ENCODE data around the gene CDK14.

CDK14 gene

DNA sequence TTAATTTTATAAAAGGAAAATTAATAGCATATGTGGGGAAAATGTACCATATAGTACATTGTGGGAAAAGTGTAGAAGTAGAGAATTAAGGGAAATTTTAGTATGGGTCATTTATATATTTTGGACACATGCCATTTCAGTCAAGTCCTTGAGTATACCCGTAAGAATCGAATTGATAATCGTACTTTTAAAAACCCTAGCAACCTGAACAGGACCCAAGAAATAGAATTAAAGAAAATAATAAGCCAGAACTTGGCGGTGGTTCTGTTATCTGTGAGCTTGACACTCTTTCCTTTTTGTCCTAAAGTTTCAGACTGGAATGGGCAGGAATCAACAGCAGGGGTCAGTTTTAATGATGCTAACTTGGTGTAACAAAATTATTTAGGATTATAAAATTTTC is 221.0 kb downstream of the CDK14 start:
- DNase-seq, result no peak

DNA sequence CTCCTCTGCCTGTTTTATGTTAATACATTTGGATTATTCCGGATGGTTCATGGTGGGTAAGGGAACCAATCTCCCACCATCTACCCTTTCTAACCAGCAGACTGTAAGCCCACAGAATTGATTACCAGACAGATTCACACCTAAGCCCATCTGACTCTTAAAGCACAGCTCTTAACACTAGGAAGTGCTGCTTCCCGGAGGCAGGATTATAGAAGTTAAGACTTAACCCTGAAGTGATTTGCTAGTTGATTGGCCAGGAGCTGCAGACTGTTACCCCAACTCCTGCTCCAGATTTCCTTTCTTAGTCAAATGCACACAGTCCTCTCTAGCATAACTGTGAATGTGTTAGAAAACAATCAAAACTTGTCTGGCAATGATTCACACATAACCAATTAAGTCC is 221.7 kb downstream of the CDK14 start:
- DNase-seq, result no peak

DNA sequence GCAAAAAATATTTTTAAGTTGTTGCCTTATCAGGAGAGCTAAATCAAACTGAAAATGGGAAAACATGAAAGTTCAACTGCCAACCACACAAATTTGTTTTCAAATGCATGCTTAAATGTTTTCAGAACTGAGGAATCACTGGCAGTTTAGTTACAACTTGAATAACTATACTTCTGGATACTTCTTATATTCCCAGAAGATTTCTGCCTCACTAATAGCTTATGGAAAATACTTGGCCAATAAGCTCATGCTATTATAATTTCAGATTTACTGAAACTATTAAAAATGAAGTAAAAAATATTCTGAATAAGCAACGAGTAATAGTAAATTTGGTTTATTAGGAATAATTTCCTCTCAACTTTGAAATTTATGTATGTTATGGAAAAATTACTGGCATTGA is 222.2 kb downstream of the CDK14 start:
- no peak for DNase-seq

DNA sequence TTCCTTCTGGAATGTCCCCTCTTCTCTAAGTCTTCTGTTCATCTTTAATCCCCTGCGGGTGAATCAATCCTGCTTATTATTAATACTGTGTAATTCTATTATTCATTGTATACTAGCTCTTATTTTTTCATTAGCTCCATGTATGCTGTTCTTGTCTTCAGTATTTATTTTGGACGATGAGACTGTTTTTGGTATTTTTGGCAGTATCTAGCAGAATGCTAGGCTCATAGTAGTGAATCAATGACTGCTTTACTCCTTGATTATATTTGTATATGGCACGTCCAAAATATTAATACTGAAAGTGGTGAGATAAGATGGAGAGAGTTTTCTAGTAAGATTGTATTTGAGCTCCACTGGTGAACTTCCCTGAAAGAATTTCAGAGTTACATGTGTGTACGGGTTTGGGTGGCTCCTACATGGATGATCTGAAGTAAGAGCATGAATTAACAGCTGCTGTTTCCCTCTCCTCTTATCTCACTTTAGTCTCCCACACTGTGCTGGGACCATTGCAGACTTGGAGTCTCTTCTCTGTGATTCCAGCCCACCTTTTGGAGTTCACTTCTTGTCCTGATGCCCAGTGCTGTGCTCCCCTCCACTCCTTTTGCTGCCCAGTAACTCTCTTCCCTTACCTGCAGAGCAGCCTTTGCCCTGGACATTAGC is 226.0 kb downstream of the CDK14 start:
- no peak for DNase-seq

DNA sequence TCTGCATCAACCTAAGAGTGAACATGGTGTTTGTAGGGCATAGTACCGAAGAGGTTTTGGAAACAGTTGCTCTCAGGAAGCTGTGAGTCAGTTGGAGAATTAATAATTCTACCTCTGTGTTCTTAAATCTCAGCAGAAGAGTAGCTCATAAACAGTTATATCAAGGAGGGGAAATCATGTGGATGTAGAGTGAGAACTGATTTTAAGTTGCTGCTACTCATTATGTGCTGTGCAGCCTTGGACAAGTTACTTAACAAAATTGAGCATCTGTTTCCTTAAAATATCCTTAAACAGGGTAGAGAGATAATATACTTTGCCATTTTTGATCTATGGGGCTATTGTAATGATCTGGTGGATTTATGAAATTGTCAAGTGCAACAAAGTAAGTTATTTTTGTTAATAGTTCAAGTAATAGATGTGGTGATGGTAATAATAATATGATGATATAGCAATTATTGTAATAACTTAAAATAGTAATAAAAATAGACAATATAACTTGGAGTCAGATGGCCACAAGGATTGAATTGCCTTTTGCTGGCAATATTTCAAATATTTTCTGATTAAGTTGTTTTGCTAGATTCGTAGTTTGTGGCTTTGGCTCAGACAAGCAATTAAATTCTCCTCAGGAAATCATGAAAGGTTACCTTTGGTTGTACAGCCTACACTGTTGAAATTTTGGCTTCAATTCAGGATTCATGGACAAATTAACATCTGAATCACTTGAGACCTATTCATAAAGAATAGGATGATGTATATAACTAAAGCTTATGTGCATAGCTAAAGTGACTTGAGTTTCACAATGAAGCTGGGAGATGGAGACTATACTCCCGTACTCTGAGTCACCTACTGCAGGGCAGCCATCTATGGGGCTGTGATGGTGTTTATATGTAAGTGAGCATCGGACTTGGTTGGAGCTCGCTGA is 228.5 kb downstream of the CDK14 start:
- DNase-seq, result no peak

DNA sequence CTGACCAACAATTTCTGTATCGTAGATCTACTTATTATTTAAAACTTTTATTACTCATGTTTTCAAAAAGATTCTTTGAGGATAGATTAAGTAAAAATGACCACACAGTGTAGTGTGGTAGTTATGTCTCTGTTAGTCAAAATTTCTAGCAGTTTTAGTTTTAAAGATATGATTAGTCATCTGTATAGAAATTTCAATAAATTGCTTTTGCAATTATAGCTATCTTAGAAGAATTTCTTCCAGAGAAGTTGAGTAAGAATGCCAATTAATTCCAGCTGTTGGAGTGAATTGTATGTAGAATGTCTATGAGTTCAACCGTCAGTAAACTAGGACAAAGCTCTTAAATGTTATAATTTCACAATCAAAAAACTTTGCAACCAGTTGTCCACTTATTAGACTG is 229.7 kb downstream of the CDK14 start:
- DNase-seq, result no peak

DNA sequence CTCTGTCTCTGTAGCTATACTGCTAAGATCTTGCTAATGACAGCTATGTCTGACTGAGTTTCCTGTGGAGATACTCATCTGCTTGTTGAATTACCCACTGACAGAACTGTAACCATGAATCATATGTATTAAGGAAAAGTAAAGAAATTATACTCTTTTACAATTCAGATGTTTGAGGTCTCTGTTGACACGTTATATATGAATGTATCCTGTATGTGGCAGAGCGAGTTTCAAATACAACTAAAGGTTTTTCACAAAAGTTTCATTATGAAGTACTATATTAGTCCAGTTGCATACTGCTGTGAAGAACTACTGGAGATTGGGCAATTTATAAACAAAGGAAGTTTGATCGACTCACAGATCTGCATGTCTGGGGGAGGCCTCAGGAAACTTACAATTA is 232.5 kb downstream of the CDK14 start:
- no peak for DNase-seq

DNA sequence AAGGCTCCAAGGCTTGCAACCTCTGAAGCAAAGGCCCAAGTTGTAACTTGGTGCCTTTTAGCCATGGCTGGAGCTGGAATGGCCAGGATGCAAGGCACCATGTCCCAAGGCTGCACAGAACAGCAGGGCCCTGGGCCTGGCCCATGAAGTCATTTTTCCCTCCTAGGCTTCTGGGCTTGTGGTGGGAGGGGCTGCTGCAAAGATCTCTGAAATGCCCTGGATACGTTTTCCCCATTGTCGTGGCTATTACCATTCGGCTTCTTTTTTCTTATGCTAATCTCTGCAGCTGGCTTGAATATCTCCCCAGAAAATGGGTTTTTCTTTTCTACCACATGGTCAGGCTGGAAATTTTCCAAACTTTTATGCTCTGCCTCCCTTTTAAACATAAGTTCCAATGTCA is 234.2 kb downstream of the CDK14 start:
- no peak for DNase-seq

DNA sequence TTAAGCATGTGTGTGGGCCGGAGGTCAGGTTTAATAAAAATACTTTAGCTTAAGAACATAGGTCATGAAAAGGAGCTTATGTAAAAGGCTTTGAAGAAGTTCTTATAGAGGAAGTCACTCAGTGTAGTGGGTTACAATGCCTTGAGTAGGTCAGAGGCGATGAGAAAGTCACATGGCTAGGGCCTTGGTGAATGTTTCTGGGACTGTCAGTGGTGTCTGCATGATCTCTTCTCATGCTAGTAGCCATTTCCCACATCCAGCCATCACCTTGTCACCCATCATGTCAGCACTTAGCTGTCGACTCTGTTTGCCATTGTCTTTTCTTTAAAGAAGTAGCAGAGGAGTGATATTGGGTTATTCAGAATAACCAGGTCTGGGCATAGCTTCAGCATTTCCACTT is 236.6 kb downstream of the CDK14 start:
- DNase-seq, result no peak

DNA sequence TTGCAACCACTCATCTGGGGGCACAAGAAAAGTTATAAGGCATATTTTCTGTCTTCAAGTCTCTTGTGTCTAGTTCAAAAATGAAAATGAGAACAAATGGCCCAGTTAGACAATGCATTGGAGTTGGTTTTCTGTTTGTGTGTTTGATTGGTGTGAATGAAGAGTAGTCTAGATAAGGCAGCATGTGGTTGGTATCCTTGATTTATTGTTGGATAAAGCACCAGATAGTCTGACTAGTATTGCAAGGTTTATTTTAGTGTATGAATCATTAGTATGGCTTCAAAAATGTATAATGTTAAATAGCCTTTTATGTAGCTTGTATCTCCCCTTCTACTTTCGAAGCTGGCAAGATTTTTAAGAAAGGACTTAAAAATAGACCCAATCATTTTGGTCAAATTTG is 237.3 kb downstream of the CDK14 start:
- no peak for DNase-seq

DNA sequence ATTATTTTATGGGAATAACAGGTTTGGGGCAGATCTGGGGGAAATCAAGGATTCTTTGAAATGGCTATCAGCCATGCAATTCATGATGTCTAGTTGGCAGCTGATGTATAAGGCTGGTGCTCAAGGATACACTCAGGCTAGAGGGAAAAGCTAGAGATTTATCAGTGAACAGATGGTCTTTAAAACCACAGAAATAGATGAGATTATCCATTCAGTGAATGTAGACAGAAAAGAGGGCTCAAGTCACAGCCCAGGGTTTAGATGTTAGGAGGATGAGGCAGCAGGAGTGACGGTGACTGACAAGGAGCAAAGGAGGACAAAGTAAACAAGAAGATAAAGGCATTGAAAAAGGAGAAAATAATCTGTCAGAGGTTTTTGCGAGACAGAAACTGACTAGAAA is 238.7 kb downstream of the CDK14 start:
- no peak for DNase-seq

DNA sequence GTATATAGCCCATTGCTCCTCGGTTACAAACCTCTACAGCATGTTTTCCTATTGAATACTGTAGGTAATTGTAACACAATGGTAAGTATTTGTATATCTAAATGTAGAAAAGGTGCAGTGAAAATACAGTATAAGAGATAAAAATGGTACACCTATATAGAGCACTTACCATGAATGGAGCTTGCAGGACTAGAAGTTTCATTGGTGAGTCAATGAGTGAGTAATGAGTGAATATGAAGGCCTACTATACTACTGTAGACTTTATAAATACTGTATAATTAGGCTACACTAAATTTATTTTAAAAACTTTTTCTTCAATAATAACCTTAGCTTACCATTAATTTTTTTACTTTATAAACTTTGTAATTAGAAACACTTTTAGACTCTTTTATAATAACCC is 239.7 kb downstream of the CDK14 start:
- no peak for DNase-seq

DNA sequence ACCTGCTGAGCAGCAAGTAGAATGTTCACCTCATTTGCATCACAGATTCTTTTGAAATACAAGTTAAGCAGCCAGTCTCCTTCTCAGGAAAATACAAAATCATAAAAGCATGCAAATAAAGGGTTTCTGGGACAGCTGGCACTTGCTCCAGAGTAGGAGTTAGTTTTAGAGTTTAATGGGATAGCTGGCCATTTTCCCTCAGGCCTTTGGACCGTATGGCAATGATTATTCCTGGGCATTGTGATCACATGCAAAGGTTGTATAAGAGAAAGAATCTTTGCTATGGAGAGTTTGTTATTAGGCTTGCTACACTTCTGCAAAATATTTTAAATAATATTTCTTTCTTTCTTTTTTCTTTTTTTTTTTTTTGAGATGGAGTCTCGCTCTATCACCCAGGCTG is 240.8 kb downstream of the CDK14 start:
- no peak for DNase-seq

DNA sequence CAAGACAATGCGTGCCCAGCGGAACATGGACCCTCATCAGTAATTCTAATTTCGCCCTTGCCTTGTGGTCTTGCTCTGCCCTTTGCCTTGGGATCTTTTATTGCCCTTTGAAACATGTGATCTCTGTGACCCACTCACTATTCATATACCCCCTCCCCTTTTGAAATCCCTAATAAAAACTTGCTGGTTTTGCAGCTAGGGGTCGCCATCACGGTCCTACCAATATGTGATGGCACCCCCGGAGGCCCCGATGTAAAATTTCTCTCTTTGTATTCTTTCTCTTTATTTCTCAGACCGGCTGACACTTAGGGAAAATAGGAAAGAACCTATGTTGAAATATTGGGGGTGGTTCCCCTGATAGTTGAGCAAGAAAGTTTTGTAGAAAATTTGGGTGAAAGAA is 242.7 kb downstream of the CDK14 start:
- no peak for DNase-seq

DNA sequence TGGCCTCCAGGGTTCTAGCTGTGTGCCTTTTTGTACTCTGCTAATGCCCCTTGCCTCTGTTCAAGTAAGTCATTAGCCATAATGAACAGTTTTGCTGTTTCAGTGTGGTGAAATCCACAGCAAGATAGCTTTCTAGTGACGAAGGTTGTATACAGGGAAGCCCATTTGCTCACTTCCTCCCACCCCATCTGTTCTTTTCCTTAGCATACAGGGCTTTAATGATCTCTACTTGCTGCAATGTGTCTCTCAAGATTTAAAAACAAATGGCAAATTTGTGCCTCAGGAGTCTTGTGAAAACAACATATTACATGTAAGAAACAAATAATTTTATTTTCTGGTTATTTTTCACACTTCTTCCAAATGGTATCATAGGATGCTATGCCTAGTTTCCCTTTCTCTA is 243.2 kb downstream of the CDK14 start:
- no peak for DNase-seq

DNA sequence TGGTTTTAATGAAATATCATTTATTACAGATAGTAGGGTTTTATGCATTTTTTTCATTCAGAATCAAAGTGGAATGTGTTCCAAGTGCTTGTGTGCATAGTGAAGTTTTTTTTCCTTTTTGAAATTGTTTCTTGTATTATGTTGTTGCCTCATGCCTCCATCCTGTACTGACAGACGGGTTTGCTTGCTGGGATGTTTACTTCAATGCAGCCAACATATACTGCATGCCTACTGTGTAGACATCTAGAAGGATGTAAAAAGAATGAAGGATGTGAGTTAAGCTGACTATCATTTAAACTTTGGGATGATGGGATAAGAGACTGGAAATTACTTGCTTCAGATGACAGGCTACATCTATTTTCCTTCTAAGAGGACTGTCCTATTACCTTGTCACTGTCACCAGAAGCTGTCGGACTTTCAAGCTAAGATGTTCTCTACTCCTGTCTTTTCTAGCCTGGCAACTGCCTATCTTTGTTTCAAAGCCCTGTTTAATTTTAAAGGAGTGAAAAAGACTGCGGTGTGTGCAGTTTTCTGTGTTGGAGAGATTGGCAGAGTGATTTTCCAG is 243.7 kb downstream of the CDK14 start:
- DNase-seq, result no peak

DNA sequence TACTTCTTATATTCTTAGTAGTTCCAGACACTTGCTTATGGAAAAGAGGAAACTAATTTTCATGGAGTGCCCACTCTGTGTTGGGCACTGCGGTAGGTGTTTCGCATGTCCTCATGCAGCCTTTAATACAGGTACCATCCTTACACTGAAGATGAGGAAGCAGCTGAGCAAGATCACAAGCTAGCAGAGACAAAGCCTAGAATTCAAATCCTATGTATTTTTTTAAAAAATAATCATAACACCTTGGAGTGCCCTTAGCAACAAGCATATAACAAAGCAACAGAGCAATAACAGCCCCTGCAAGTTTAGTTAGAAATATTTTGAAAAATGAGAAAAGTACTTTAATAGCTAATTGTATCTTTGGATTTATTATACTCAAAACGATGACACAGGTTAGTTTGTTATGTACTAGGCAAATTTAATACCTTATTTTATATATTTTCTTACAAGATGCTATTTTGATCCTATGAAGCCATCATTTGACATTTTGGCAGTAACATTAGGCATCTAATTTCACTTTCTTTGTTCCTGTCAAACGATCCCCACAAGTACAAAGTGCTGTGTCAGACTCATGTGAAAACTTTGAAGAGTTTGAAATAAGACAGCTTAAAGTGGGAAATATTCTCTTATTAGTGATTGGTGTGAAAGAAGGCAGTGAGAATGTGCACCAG is 245.8 kb downstream of the CDK14 start:
- DNase-seq, result no peak

DNA sequence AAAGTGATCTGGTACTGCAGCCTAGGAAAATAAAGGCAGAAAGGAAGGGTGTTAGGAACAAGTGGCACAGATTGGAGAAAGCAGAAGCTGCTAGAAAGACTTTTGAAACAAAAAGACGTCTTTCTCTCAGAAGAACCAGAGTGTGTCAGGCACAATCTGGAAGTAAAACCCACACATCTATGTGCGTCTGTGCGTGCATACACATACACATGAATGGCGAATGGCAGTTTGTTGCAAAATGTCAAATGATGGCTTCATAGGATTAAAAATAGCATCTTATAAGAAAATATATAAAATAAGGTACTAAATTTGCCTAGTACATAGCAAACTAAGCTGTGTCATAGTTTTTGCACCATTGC is 246.3 kb downstream of the CDK14 start:
- DNase-seq, result no peak

DNA sequence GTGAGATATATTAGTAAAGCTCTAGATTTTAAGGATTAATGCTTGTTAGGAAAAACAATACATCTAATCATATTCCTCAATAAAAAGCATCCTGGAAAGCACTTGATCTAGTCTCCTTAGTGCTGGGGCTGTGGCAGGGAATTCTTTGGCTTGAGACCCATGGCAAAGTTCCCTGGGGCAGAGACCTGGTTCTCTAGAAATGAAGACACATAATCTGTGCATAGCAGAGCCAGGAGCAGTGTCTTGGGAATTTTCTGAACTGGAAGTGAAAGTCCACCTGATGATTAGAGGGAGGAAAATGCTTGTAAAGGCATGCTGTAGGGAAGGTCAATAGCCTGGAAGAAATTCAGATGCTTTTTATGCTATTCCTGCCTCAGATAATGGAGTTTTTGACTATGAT is 247.4 kb downstream of the CDK14 start:
- no peak for DNase-seq

DNA sequence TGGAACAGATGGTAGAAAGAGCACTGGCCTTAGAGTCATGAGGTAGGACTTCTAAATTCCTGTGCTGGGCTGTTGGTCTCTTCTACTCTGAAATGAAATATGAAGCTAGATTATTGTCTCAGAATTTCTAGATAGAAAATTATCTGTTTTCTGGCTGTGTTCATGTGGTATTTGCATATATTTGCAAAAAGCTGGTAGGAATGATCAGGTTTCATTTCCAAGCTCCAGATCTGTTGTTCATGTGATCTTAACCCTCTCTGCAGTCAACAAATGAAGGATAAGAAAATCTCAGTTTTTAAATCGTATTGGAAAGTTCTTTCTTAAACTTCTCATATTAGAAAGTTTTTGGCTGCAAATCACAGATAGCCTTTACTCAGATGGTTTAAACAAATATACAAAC is 248.3 kb downstream of the CDK14 start:
- DNase-seq, result no peak

DNA sequence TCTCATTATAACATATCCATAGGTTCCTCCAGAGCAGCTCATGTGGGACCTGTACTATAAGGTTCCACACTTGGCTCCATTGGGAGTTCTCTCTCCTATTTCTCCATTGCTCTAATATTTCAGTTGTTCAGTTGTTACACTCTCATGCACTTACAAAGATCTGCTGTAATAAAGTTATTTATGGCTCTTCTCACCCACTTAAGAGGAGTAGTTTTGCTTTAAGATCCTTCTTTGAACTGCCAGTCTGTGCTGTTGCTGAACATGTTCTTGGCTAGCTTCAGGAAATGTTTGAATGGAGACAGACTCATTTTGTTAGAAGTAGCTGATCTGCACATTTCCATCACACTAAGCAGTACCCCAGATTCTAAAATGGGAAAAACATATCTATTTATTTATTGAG is 250.1 kb downstream of the CDK14 start:
- DNase-seq, result no peak

DNA sequence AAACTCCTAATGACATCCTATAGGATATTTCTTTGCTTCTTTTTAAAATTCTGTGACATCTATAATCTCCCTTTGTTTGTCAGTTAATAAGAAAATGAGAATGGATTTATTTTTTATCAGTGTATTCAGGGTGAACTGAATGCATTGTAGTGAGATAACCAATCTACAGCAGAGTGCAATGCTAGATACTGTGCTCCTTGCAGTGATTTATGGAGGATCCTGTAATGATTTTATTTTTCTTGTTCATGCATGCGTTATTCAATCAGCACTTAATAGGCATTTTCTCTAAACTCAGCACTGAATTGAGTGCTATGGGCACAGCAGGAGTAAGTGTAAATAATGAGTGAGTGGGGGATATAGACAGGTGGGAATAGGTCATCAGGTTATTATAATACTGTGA is 253.9 kb downstream of the CDK14 start:
- DNase-seq, result peak in 1 of 3 experiments; percentile 98

DNA sequence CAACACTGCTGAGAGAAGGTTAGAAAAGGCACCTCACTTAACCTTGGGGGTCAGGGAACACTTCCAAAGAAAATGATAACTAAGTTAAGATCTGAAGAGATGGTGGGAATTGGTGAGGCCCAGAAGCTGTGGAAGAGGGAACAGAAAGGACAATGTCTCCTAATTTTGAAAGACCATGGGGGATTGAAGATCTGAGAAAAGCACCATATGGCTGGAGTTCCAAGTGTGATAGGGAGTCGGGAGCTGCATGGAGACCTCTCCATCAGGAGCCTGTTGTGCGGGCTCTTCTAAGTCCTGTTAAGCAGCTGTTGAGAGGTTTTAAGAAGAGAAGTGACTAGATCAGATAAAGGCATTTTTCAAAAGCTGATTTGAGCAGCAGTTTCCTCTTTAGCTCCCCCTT is 254.3 kb downstream of the CDK14 start:
- peak in 2 of 3 experiments; percentile 11 to 80 for DNase-seq

DNA sequence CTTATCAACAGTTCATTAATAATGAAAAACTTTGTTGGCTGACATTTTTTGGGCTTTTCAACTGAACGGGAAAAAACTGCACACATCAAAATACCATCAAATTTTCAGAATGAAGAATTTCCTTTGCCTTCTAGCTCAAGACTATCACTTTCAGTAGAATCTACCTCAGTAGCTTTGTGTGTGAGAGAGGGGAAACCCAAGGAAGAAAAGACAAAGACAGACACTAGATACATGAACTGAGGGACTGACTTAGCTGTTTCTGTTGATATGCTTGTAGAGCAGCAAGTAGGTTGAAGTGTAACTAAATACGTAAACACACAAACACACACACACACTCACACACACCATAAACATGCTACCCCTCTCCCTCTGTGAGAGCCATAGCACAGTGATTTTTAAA is 257.1 kb downstream of the CDK14 start:
- no peak for DNase-seq

Data from NCI-H1417 (cell line).